ENCODE data around the gene PLA2G12B.

PLA2G12B gene

DNA sequence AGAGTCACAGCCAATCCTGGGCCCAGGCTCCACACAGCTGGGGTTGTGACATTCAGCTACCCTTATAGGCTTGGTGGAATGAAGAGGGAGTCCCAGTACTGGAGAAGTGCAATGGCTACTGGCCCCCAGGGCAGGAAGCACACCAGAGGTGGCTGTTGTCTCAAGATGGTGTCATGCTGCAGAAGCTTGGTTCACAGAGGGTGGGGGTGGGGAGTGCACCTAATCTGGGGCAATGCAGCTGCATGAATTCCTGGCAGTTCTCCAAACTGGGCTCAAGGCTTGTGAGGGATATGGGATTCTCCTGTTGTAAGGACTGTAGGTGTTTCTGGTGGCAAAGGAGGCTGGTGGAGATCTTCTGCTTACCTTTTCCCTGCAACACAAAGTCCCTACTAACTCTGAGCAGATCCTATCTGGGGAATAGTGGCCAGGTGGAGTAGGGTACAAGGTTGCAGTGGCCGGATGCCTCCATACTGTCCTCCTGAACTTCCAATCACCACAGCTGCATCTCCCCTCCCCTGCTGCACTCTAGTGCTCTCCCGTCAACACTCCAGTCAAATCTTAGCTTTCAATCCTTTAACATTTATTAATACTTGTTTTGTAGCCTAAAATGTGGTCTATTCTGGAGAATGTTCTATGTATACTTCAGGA lies 27.4 kb upstream of the PLA2G12B start:
- H3K36me3 ChIP-seq (ENCODE audit: low read depth): no peaks in the 10 kb centered on the region
- TF ChIP-seq, protein P1, sequence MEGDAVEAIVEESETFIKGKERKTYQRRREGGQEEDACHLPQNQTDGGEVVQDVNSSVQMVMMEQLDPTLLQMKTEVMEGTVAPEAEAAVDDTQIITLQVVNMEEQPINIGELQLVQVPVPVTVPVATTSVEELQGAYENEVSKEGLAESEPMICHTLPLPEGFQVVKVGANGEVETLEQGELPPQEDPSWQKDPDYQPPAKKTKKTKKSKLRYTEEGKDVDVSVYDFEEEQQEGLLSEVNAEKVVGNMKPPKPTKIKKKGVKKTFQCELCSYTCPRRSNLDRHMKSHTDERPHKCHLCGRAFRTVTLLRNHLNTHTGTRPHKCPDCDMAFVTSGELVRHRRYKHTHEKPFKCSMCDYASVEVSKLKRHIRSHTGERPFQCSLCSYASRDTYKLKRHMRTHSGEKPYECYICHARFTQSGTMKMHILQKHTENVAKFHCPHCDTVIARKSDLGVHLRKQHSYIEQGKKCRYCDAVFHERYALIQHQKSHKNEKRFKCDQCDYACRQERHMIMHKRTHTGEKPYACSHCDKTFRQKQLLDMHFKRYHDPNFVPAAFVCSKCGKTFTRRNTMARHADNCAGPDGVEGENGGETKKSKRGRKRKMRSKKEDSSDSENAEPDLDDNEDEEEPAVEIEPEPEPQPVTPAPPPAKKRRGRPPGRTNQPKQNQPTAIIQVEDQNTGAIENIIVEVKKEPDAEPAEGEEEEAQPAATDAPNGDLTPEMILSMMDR (IDR thresholded peaks at IDR 0.05; ENCODE audit: poor library complexity, severe bottlenecking): no peak
- no peak overlapping the region for H3K27ac ChIP-seq (ENCODE audit: poor library complexity, severe bottlenecking)
- H3K4me3 ChIP-seq (ENCODE audit: severe bottlenecking): no peak overlapping the region
- DNase-seq (ENCODE audit: low spot score) (no peak), ATAC-seq (ENCODE audit: low read depth) (no peak; the same call in 2 of the 3 replicates)
- H3K27me3 ChIP-seq (ENCODE audit: insufficient read depth, poor library complexity, severe bottlenecking): no peaks in the 10 kb centered on the region
- H3K9me3 ChIP-seq (ENCODE audit: severe bottlenecking): peaks cover 16% of the 10 kb centered on the region
- no peaks in the 10 kb centered on the region for H3K4me1 ChIP-seq (ENCODE audit: insufficient read depth, poor library complexity, severe bottlenecking)

DNA sequence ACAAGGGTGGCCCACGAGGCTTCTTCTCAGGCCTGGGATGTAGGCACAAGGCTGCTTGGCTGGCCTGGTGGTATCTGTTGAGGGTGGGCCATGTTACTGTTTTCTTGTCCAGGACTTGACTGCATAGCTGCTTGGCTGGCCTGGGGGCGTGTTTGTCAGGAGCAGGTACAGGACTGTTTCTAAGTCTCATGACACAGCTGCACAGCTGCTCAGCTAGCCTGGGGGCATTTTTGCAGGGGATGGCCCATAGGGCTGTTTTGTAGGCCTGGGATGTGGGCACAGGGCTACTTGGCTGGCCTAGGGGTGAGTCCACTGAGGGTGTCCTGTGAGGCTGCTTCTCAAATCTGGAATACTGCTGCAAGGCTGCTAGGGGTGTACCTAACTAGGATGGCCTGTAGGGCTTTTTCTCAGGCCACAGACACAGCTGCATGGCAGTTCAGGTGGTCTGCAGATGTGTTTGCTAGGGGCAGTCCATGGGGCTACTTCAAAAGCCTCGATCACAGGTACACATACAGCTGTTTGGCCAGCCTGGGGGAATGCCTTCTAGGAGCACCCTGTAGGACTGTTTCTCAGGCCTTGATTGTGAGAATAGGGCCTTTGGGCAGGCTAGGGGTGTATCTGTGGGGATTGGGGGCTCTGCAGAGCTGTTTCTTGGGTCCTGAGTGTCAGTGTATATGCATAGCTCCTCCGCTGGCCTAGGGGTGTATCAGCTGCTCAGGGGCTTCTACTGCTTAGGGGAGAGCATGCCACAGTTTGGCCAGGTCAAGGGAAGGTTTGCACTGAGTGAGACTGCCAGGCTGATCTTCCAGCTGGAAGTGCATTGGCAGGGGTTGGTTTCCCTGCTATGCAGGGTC lies 26.6 kb upstream of the PLA2G12B start:
- H3K9me3 ChIP-seq (ENCODE audit: severe bottlenecking): peaks cover 16% of the 10 kb centered on the region
- DNase-seq (ENCODE audit: low spot score) (no peak), ATAC-seq (ENCODE audit: low read depth) (0 out of 3 replicates have a peak, but pooled peaks have one; percentile 12)
- no peaks in the 10 kb centered on the region for H3K36me3 ChIP-seq (ENCODE audit: low read depth)
- H3K27ac ChIP-seq (ENCODE audit: poor library complexity, severe bottlenecking): no peak overlapping the region
- H3K4me3 ChIP-seq (ENCODE audit: severe bottlenecking): no peak overlapping the region
- H3K4me1 ChIP-seq (ENCODE audit: insufficient read depth, poor library complexity, severe bottlenecking): no peaks in the 10 kb centered on the region
- TF ChIP-seq, protein P1 (IDR thresholded peaks at IDR 0.05; ENCODE audit: poor library complexity, severe bottlenecking): no peak
- H3K27me3 ChIP-seq (ENCODE audit: insufficient read depth, poor library complexity, severe bottlenecking): no peaks in the 10 kb centered on the region

DNA sequence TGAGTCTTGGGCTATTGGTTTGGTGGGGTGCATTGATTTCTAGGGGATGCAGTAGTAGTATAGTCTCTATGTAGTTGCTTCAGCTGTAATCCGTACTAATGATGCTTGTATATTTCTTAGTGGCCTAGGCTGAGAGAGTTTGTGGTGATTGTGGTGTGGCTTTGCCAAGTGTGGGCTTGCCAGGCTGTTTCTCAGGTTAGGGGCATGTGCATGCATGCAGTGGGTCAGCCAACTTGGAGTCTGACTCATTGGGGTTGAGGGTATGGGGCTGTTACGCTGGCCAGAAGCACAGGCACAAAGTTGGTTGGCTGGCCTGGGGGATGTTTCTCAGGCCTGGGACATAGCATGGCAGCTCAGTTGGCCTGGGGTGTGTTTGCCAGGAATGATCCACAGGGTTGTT lies 25.7 kb upstream of the PLA2G12B start:
- Histone ChIP-seq H3K9me3 (ENCODE audit: severe bottlenecking) (peaks cover 16% of the 10 kb centered on the region), H3K27ac (ENCODE audit: poor library complexity, severe bottlenecking) (no peak overlapping the region), H3K27me3 (ENCODE audit: insufficient read depth, poor library complexity, severe bottlenecking) (no peaks in the 10 kb centered on the region), H3K36me3 (ENCODE audit: low read depth) (no peaks in the 10 kb centered on the region), H3K4me3 (ENCODE audit: severe bottlenecking) (no peak overlapping the region), H3K4me1 (ENCODE audit: insufficient read depth, poor library complexity, severe bottlenecking) (no peaks in the 10 kb centered on the region)
- DNase-seq (ENCODE audit: low spot score): no peak
- TF ChIP-seq, protein P1 (IDR thresholded peaks at IDR 0.05; ENCODE audit: poor library complexity, severe bottlenecking): no peak
- no peak for ATAC-seq (ENCODE audit: low read depth)

DNA sequence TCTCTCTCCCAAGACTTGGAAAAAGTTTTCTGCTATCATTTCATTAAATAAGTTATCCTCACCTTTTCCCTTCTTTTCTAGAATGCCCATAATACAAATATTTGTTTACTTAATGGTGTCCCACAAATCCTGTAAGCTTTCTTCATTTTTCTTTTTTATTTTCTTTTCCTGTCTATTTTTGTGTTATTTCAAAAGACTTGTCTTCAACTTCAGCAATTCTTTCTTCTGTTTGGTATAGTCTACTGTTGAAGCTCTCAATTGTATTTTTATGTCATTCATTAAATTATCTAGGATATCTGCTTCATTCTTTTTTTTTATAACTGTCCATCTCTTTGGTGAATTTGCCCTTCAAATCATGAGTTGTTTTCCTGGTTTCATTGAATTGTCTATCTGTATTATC lies 25.1 kb upstream of the PLA2G12B start:
- no peaks in the 10 kb centered on the region for H3K36me3 ChIP-seq (ENCODE audit: low read depth)
- H3K4me3 ChIP-seq (ENCODE audit: severe bottlenecking): no peak overlapping the region
- H3K9me3 ChIP-seq (ENCODE audit: severe bottlenecking): peaks cover 16% of the 10 kb centered on the region
- no peak overlapping the region for H3K27ac ChIP-seq (ENCODE audit: poor library complexity, severe bottlenecking)
- DNase-seq (ENCODE audit: low spot score) (no peak), ATAC-seq (ENCODE audit: low read depth) (no peak)
- no peaks in the 10 kb centered on the region for H3K4me1 ChIP-seq (ENCODE audit: insufficient read depth, poor library complexity, severe bottlenecking)
- H3K27me3 ChIP-seq (ENCODE audit: insufficient read depth, poor library complexity, severe bottlenecking): no peaks in the 10 kb centered on the region
- TF ChIP-seq, protein P1 (IDR thresholded peaks at IDR 0.05; ENCODE audit: poor library complexity, severe bottlenecking): no peak
